LNCaP clone FGC (cell line): ENCODE measurements around the gene LHFPL6.

ENCODE experiments used
- DNase-seq: peaks from one replicate; pipeline ENCODE4 v3.0.0-alpha.2; 2011; ENCODE audit warnings: low read depth
- H3K4me3 ChIP-seq: 2 replicates; pipeline ENCODE4 v1.5.1; 2011; ENCODE audit warnings: mild to moderate bottlenecking, low read depth, low read length, control low read depth
- CTCF ChIP-seq: IDR thresholded peaks from 2 replicates; pipeline ENCODE4 v1.5.1; 2012; ENCODE audit warnings: mild to moderate bottlenecking; ENCODE audit not compliant: control insufficient read depth, insufficient read depth; ENCODE audit errors: extremely low read depth

The LHFPL6 gene

GRCh38 chr13:39531646-39532045 lies 71.3 kb downstream of the LHFPL6 start:
- H3K4me3 ChIP-seq = no peak overlapping the region
- TF ChIP-seq CTCF = no peak
- no peak for DNase-seq

GRCh38 chr13:39530916-39531315 lies 72.1 kb downstream of the LHFPL6 start:
- no peak for DNase-seq
- no peak for TF ChIP-seq CTCF
- H3K4me3 ChIP-seq = no peak overlapping the region

GRCh38 chr13:39528661-39528980 lies 74.4 kb downstream of the LHFPL6 start:
- DNase-seq = no peak
- TF ChIP-seq CTCF = no peak
- H3K4me3 ChIP-seq = no peak overlapping the region

- no peak overlapping the region for H3K4me3 ChIP-seq
- TF ChIP-seq CTCF = no peak
- no peak for DNase-seq
Measured at GRCh38 chr13:39527961-39528660, 74.9 kb downstream of the LHFPL6 start.

- no peak overlapping the region for H3K4me3 ChIP-seq
- no peak for DNase-seq
- TF ChIP-seq CTCF = no peak
Measured at GRCh38 chr13:39527301-39527700, 75.7 kb downstream of the LHFPL6 start.

- no peak for TF ChIP-seq CTCF
- no peak for DNase-seq
- H3K4me3 ChIP-seq = no peak overlapping the region
Measured at GRCh38 chr13:39526499-39526898, 76.5 kb downstream of the LHFPL6 start.

GRCh38 chr13:39525506-39525905 lies 77.5 kb downstream of the LHFPL6 start:
- no peak overlapping the region for H3K4me3 ChIP-seq
- DNase-seq = no peak
- TF ChIP-seq CTCF = no peak
